Liver (tissue), 9 donors: ENCODE data around the gene TMEM131. TPM values are rescaled to one million over a fixed set of nuclear protein-coding genes. Genes with fewer than 3 reads are reported as not detected.

Experiments used
- DNase-seq: peaks from one replicate; pipeline ENCODE4 v3.0.0-alpha.2; 2017; ENCODE audit warnings: low spot score
- H3K27ac ChIP-seq, 2 donors: one replicate each; pipeline ENCODE4 v1.7.0; 2013; ENCODE audit warnings: inconsistent platforms in 2 of 2, low read length in 2 of 2, control low read depth in 1 of 2, low read depth in 1 of 2, mild to moderate bottlenecking in 1 of 2
- H3K27me3 ChIP-seq, 4 donors: one replicate each; pipeline versions ENCODE4 v1.6.1 to v1.7.0; 2013; ENCODE audit warnings: low read length in 3 of 4, inconsistent platforms in 1 of 4, mild to moderate bottlenecking in 1 of 4, moderate library complexity in 1 of 4; ENCODE audit not compliant: control insufficient read depth in 4 of 4, insufficient read depth in 4 of 4
- H3K36me3 ChIP-seq, 4 donors: one replicate each; pipeline versions ENCODE4 v1.6.1 to v1.7.0; 2013; ENCODE audit warnings: low read length in 3 of 4, mild to moderate bottlenecking in 3 of 4, low read depth in 1 of 4, moderate library complexity in 1 of 4; ENCODE audit not compliant: control insufficient read depth in 4 of 4, insufficient read depth in 3 of 4
- H3K4me1 ChIP-seq, 4 donors: one replicate each; pipeline versions ENCODE4 v1.6.1 to v1.7.0; 2013; ENCODE audit warnings: low read length in 3 of 4, mild to moderate bottlenecking in 3 of 4, moderate library complexity in 1 of 4; ENCODE audit not compliant: control insufficient read depth in 4 of 4, insufficient read depth in 4 of 4
- H3K4me3 ChIP-seq, 3 donors: one replicate each; pipeline versions ENCODE4 v1.6.1 to v1.7.0; 2013; ENCODE audit warnings: low read length in 3 of 3, control low read depth in 1 of 3, low read depth in 1 of 3, mild to moderate bottlenecking in 1 of 3
- H3K9ac ChIP-seq, 2 donors: one replicate each; pipeline ENCODE4 v1.7.0; 2013; ENCODE audit warnings: low read length in 2 of 2, mild to moderate bottlenecking in 2 of 2, moderate library complexity in 2 of 2, control low read depth in 1 of 2, low read depth in 1 of 2
- H3K9me3 ChIP-seq, 4 donors: one replicate each; pipeline versions ENCODE4 v1.6.1 to v1.7.0; 2013; ENCODE audit warnings: low read length in 3 of 4; ENCODE audit not compliant: control insufficient read depth in 4 of 4
- FOXA1 ChIP-seq: IDR thresholded peaks from 2 replicates; pipeline ENCODE4 v1.6.1; 2016; ENCODE audit warnings: antibody characterized with exemption
- FOXA2 ChIP-seq: IDR thresholded peaks from 2 replicates; pipeline ENCODE4 v1.6.1; 2016; ENCODE audit warnings: antibody characterized with exemption
- GABPA ChIP-seq, 2 donors: IDR thresholded peaks in 1 of 2; conservative IDR thresholded peaks in 1 of 2; 2 replicates each; pipeline ENCODE4 v1.6.1; 2016; ENCODE audit warnings: antibody characterized with exemption in 2 of 2, mild to moderate bottlenecking in 1 of 2, moderate library complexity in 1 of 2
- HNF4A ChIP-seq, 2 donors: conservative IDR thresholded peaks; 2 replicates each; pipeline ENCODE4 v1.6.1; 2016; ENCODE audit warnings: antibody characterized with exemption in 2 of 2, mild to moderate bottlenecking in 2 of 2
- HNF4G ChIP-seq: IDR thresholded peaks from 2 replicates; pipeline ENCODE4 v1.6.1; 2016; ENCODE audit warnings: antibody characterized with exemption
- JUND ChIP-seq, 2 donors: IDR thresholded peaks; 2 replicates each; pipeline ENCODE4 v1.6.1; 2016; ENCODE audit warnings: antibody characterized with exemption in 2 of 2
- NR2F2 ChIP-seq: IDR thresholded peaks from 2 replicates; pipeline ENCODE4 v1.6.1; 2016; ENCODE audit warnings: antibody characterized with exemption
- RAD21 ChIP-seq, 2 donors: IDR thresholded peaks; 2 replicates each; pipeline ENCODE4 v1.6.1; 2016; ENCODE audit warnings: antibody characterized with exemption in 2 of 2, mild to moderate bottlenecking in 2 of 2
- RXRA ChIP-seq, 2 donors: IDR thresholded peaks; 2 replicates each; pipeline ENCODE4 v1.6.1; 2017 to 2018; ENCODE audit warnings: antibody characterized with exemption in 2 of 2, mild to moderate bottlenecking in 1 of 2
- SP1 ChIP-seq: IDR thresholded peaks from 2 replicates; pipeline ENCODE4 v1.6.1; 2018; ENCODE audit warnings: antibody characterized with exemption, mild to moderate bottlenecking
- TAF1 ChIP-seq: conservative IDR thresholded peaks from 2 replicates; pipeline ENCODE4 v1.6.1; 2016; ENCODE audit warnings: antibody characterized with exemption, mild to moderate bottlenecking
- YY1 ChIP-seq: IDR thresholded peaks from 2 replicates; pipeline ENCODE4 v1.6.1; 2016; ENCODE audit warnings: antibody characterized with exemption, mild to moderate bottlenecking
- WGBS: extraction: QIAGEN DNeasy Blood & Tissue Kit; methylation state at CpG from one replicate; pipeline ENCODE4 v1.1.7; 2013; 5-methylcytosine and 5-hydroxymethylcytosine counted together
- polyA plus RNA-seq, 2 donors: library from polyadenylated mRNA; stranded (reverse) in 1 of 2; unstranded in 1 of 2; fragments of 200-250 nt in 1 of 2; fragments of >200 nt in 1 of 2; fragmentation: Nextera tagmentation in 1 of 2; extraction: Ambion mirVana in 1 of 2; gene quantifications; one replicate each; pipeline versions ENCODE4 v1.2.1 to v1.2.3, GENCODE V29; 2013 to 2015
- total RNA-seq, 2 donors: library from RNA; depleted of rRNA; stranded (reverse); fragments of >200 nt; gene quantifications; one replicate each; pipeline ENCODE4 v1.2.3, GENCODE V29; 2014
- TF ChIP-seq, protein P1 (sequence below): IDR thresholded peaks from 2 replicates; pipeline ENCODE4 v1.6.1; 2016; ENCODE audit warnings: antibody characterized with exemption
- TF ChIP-seq, protein P2 (sequence below): IDR thresholded peaks from 2 replicates; pipeline ENCODE4 v1.6.1; 2016; ENCODE audit warnings: antibody characterized with exemption
- TF ChIP-seq, protein P3 (sequence below): fragments of 150-350 bp; IDR thresholded peaks from 2 replicates; pipeline ENCODE4 v1.5.1; 2017; ENCODE audit warnings: improper control_type of control experiment, low read depth, low read length; ENCODE audit not compliant: missing input control
- TF ChIP-seq, protein P4 (sequence below): IDR thresholded peaks from 2 replicates; pipeline ENCODE4 v1.6.1; 2016; ENCODE audit warnings: antibody characterized with exemption
- donor health status: healthy.
- donor health status: healthy.
- donor health status: healthy.
- donor health status: healthy.
- donor health status: healthy.

Gene TMEM131
- total and polyA plus RNA-seq, 4 donors = 6.1 to 22.8 (median 11.2) TPM

DNA sequence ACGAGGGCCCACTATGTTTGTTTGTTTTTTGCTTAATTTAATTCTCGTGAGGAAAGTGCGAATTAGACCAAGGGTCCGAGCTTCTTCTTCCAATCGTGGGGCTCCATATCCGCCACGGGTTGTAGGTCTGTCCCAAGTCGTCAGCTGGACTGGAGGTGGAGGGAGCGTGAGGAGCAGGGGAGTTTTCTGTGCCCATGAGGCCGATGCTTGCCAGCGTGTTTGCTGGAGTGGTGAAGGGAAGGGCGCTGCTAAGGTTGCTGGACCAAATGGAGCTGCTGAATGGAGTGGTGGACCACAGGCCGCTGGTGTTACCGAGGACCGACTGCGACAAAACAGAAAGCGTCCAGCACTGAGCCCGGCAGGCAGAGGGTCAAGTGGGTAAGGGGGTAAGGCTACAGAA lies 238.7 kb downstream of the TMEM131 start:
- H3K4me3 ChIP-seq = no peak overlapping the region
- DNase-seq = no peak
- no peak overlapping the region for H3K9ac ChIP-seq
- H3K4me1 ChIP-seq = no peaks in the 10 kb centered on the region
- no peaks in the 10 kb centered on the region for H3K9me3 ChIP-seq
- peaks cover 3 to 60% (median 39%) of the 10 kb centered on the region in 4 donors for H3K36me3 ChIP-seq
- H3K27ac ChIP-seq = no peak overlapping the region
- WGBS = 97% methylated on average over 18 of the region's 18 CpGs
- H3K27me3 ChIP-seq = no peaks in the 10 kb centered on the region
- no peak for TF ChIP-seq HNF4G
- no peak for TF ChIP-seq FOXA2
- TF ChIP-seq GABPA (IDR thresholded peaks at IDR 0.05 in 1 of 2, conservative IDR thresholded peaks at IDR 0.05 in 1 of 2) = no peak
- no peak for TF ChIP-seq JUND (IDR thresholded peaks at IDR 0.05)
- TF ChIP-seq, protein P1, sequence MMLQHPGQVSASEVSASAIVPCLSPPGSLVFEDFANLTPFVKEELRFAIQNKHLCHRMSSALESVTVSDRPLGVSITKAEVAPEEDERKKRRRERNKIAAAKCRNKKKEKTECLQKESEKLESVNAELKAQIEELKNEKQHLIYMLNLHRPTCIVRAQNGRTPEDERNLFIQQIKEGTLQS = no peak
- no peak for TF ChIP-seq YY1
- no peak for TF ChIP-seq SP1
- TF ChIP-seq NR2F2 = no peak
- TF ChIP-seq FOXA1 = no peak
- TF ChIP-seq HNF4A (conservative IDR thresholded peaks at IDR 0.05) = no peak
- TF ChIP-seq, protein P2, sequence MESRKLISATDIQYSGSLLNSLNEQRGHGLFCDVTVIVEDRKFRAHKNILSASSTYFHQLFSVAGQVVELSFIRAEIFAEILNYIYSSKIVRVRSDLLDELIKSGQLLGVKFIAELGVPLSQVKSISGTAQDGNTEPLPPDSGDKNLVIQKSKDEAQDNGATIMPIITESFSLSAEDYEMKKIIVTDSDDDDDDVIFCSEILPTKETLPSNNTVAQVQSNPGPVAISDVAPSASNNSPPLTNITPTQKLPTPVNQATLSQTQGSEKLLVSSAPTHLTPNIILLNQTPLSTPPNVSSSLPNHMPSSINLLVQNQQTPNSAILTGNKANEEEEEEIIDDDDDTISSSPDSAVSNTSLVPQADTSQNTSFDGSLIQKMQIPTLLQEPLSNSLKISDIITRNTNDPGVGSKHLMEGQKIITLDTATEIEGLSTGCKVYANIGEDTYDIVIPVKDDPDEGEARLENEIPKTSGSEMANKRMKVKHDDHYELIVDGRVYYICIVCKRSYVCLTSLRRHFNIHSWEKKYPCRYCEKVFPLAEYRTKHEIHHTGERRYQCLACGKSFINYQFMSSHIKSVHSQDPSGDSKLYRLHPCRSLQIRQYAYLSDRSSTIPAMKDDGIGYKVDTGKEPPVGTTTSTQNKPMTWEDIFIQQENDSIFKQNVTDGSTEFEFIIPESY = no peak
- TF ChIP-seq, protein P3, sequence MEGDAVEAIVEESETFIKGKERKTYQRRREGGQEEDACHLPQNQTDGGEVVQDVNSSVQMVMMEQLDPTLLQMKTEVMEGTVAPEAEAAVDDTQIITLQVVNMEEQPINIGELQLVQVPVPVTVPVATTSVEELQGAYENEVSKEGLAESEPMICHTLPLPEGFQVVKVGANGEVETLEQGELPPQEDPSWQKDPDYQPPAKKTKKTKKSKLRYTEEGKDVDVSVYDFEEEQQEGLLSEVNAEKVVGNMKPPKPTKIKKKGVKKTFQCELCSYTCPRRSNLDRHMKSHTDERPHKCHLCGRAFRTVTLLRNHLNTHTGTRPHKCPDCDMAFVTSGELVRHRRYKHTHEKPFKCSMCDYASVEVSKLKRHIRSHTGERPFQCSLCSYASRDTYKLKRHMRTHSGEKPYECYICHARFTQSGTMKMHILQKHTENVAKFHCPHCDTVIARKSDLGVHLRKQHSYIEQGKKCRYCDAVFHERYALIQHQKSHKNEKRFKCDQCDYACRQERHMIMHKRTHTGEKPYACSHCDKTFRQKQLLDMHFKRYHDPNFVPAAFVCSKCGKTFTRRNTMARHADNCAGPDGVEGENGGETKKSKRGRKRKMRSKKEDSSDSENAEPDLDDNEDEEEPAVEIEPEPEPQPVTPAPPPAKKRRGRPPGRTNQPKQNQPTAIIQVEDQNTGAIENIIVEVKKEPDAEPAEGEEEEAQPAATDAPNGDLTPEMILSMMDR = no peak
- TF ChIP-seq RXRA (IDR thresholded peaks at IDR 0.05) = no peak

DNA sequence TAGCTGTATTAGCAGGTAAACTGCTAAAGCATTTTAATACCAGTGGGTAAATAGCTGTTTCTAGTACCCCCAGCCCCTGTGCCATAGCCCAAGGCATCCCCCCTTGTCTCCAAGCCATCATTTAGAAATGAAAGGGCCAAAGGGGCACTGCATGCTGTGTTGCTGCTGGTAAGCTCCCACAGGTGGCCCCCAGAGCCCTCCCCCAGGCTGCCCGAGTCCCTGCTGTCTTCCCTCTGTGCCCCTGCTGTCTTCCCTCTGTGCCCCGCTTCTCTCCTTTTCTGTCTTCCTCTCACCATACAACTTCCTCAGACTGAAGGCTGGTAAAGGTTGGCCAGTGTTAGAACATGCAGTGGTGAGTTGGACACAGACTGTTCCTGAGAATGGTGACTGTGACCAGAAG lies 240.3 kb downstream of the TMEM131 start:
- Histone ChIP-seq H3K27me3 (no peaks in the 10 kb centered on the region), H3K27ac (no peak overlapping the region), H3K9ac (no peak overlapping the region), H3K36me3 (peaks cover 3 to 51% (median 38%) of the 10 kb centered on the region in 4 donors), H3K4me1 (no peaks in the 10 kb centered on the region), H3K4me3 (no peak overlapping the region), H3K9me3 (no peaks in the 10 kb centered on the region)
- 98% methylated on average over 2 of the region's 2 CpGs for WGBS
- DNase-seq = no peak
- TF ChIP-seq RAD21 (IDR thresholded peaks at IDR 0.05) (no peak), HNF4A (conservative IDR thresholded peaks at IDR 0.05) (no peak), TAF1 (no peak), GABPA (IDR thresholded peaks at IDR 0.05 in 1 of 2, conservative IDR thresholded peaks at IDR 0.05 in 1 of 2) (no peak), JUND (IDR thresholded peaks at IDR 0.05) (no peak), HNF4G (no peak)
- TF ChIP-seq, protein P1 = no peak
- TF ChIP-seq, protein P2 = no peak
- TF ChIP-seq, protein P4, sequence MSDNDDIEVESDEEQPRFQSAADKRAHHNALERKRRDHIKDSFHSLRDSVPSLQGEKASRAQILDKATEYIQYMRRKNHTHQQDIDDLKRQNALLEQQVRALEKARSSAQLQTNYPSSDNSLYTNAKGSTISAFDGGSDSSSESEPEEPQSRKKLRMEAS = no peak
- TF ChIP-seq, protein P3 = no peak
